Kidney epithelial cell (primary cell): ENCODE data around the gene PCLO. TPM values are rescaled to one million over a fixed set of nuclear protein-coding genes. Genes with fewer than 3 reads are reported as not detected.
"Not testable (repeated sequence)": the region's sequence is repeated elsewhere in the genome, so short reads cannot be mapped to it uniquely, and the experiment has no call there.

Experiments
- DNase-seq: peaks from one replicate; pipeline ENCODE4 v3.0.0-alpha.2; 2010; ENCODE audit warnings: low read depth
- H3K27me3 ChIP-seq: 2 replicates; pipeline ENCODE4 v1.6.0; 2011; ENCODE audit warnings: low read length; ENCODE audit not compliant: control insufficient read depth, insufficient read depth
- H3K36me3 ChIP-seq: 2 replicates; pipeline ENCODE4 v1.5.1; 2011; ENCODE audit warnings: low read length; ENCODE audit not compliant: control insufficient read depth, insufficient read depth
- H3K4me3 ChIP-seq: 2 replicates; pipeline ENCODE4 v1.5.1; 2011; ENCODE audit warnings: low read depth, mild to moderate bottlenecking, control low read depth, low read length
- total RNA-seq: library from RNA; depleted of rRNA; stranded (reverse); fragments of >200 nt; gene quantifications from 2 replicates; pipeline ENCODE4 v1.2.3, GENCODE V29; 2015
- TF ChIP-seq, protein P1 (sequence below): IDR thresholded peaks from 2 replicates; pipeline ENCODE4 v1.5.1; 2011; ENCODE audit warnings: mild to moderate bottlenecking, moderate library complexity, low read length, control low read depth, inconsistent platforms; ENCODE audit not compliant: insufficient read depth, poor library complexity, severe bottlenecking

PCLO gene
- total RNA-seq, 1 donor from 2014 or later = 4.7 TPM

DNA sequence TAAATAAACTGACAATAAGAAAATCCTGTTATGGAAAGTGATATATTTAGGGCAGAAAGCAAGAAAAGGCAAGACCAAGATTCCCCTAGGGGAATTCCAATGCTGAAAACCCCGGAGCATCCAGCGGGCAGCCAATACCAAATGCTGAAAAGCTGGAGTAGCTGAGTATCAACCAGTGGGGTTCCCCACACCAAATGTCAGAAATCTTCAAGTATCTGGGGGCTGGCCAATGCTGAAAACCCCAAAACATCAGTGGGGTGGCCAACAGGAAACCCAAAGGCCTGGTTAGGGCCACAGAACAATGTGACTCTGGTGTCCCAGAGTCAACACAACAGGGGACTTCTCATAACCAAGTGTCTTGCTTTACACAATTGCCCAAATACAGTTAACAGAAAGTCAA is 447.3 kb downstream of the PCLO start:
- TF ChIP-seq, protein P1, sequence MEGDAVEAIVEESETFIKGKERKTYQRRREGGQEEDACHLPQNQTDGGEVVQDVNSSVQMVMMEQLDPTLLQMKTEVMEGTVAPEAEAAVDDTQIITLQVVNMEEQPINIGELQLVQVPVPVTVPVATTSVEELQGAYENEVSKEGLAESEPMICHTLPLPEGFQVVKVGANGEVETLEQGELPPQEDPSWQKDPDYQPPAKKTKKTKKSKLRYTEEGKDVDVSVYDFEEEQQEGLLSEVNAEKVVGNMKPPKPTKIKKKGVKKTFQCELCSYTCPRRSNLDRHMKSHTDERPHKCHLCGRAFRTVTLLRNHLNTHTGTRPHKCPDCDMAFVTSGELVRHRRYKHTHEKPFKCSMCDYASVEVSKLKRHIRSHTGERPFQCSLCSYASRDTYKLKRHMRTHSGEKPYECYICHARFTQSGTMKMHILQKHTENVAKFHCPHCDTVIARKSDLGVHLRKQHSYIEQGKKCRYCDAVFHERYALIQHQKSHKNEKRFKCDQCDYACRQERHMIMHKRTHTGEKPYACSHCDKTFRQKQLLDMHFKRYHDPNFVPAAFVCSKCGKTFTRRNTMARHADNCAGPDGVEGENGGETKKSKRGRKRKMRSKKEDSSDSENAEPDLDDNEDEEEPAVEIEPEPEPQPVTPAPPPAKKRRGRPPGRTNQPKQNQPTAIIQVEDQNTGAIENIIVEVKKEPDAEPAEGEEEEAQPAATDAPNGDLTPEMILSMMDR = no peak
- Histone ChIP-seq H3K36me3 (no peaks in the 10 kb centered on the region), H3K4me3 (no peak overlapping the region), H3K27me3 (no peaks in the 10 kb centered on the region)
- no peak for DNase-seq

DNA sequence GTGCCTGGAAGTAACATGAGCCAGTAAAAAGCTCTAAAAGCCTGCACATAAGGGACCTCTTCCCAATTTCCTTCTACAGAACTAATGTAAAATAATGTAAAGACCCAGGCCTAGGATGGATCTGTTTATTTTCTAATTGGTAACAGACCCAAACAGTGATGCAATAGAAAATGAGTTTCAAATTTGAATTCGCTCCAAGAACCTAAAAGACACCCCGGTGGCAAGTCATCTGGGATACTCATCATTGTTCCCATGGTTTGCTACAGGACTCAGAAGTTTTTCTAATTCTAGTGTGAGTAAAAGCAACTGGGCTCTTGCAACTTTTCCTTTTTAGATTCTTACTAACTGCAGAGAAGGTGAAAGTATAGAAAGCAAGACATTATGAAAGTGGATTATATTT is 447.8 kb downstream of the PCLO start:
- no peak overlapping the region for H3K4me3 ChIP-seq
- no peaks in the 10 kb centered on the region for H3K36me3 ChIP-seq
- TF ChIP-seq, protein P1 = no peak
- no peak for DNase-seq
- H3K27me3 ChIP-seq = no peaks in the 10 kb centered on the region

DNA sequence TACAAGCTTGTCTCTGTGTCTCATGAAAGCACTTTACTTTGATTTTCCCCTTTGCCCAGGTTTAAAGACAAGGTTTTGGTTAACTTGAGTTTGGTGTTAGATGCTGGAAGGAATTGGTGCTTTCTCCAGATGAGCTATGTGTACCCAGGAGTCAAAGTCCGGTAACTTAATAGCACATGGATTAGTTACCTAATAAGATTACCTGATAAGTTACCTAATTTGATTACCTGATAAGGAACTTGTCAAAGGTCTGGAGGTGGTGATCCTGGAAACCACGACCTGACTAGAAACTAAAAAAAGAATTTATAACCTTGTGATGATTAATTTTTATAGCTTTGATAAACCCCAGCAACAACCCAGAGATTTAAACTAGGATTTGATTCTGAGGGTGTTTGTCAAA is 449.2 kb downstream of the PCLO start:
- Histone ChIP-seq H3K27me3 (no peaks in the 10 kb centered on the region), H3K36me3 (no peaks in the 10 kb centered on the region)
- no peak for DNase-seq

DNA sequence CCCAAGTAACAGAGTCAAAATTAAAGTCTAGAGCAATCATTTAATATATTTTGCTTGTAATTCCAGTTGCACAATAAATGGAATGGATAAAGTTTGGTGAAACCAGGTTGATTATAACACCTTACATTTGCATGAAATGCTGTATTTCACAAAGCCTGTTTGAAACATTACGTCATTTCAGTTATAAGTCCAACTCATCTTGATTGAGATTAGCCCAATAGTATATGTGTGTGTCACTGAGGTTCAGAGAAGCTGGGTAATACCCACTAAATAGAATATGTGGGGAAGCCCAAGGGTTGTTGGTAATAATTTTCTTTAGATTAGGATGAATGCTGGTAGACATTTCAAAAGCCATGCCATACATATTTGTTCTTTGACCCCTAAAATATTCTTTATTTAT is 456.3 kb downstream of the PCLO start:
- H3K36me3 ChIP-seq, DNase-seq, H3K27me3 ChIP-seq, H3K4me3 ChIP-seq: not testable (repeated sequence)

More for the DNA sequence above, 449.2 kb downstream of the PCLO start:
- no peak overlapping the region for H3K4me3 ChIP-seq
- TF ChIP-seq, protein P1 = no peak

DNA sequence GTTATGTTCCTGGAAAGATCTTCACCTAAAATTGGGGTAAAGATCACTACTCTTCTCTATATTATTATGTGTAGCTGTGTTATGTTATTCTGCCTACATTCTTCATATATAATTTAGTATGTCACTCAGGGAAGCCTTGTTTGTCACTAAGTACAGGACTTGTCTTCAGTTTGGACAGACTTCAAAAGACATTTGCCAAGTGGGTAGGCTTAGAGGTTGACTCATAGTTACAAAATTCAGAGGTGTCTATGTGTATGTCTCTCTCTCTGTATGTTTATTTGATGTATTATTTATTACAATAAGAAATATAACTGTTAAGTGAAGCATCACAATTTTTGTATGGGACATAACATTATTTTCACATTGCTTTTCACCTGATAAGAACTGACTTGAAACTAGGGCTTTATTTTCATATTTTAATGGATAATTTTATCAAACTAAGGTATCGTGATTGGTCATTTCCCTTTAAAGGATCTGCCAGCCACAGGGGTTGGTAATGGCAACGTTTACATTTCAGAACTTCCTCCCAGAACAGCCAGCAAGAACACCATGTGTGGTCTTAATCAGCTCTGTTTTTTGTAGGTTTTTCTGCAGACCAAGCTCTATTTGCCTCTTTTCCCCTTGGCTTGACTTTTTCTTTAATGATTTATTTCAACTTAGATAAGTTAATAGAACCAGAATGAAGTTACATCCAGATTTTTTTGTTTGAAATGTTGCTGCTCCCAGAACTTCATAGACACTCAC is 457.0 kb downstream of the PCLO start:
- Histone ChIP-seq H3K36me3 (no peaks in the 10 kb centered on the region), H3K4me3 (no peak overlapping the region), H3K27me3 (no peaks in the 10 kb centered on the region)
- DNase-seq = no peak
- TF ChIP-seq, protein P1 = no peak

DNA sequence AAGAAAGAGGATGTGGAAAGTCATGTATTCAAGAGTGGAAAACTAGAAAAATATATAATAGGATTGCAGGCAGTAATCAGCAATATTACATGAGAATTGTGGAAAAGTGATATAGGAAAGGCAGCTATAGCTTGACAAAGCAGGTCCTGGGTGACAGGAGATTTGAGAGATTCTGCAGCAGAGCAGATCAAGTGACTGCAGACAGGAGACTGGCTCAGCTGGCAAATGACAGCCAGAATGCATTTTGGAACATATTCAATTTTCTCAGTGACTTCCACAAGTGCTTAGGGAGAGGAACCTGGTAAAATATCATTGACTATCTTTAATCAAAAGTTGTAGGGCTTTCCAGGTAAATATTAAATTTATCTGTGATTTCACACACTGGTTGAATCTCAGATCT is 458.6 kb downstream of the PCLO start:
- TF ChIP-seq, protein P1 = no peak
- DNase-seq = no peak
- Histone ChIP-seq H3K36me3 (no peaks in the 10 kb centered on the region), H3K27me3 (no peaks in the 10 kb centered on the region), H3K4me3 (no peak overlapping the region)
